SU-DHL-6 (cell line): ENCODE data around the gene PPHLN1.

Experiments used
- EZH2phosphoT487 ChIP-seq: fragments of 200-600 bp; sonication (generic), shearing (Covaris generic); conservative IDR thresholded peaks from 2 replicates; pipeline ENCODE4 v1.6.1; 2018; ENCODE audit warnings: mild to moderate bottlenecking, antibody characterized with exemption, low read length, moderate library complexity, mixed read lengths
- TF ChIP-seq, protein P1 (sequence below): fragments of 200-600 bp; sonication (generic); IDR thresholded peaks from one replicate; pipeline ENCODE4 v1.5.1; 2017; ENCODE audit warnings: antibody characterized with exemption, mild to moderate bottlenecking, low read length, moderate library complexity; ENCODE audit not compliant: insufficient read depth, poor library complexity, severe bottlenecking

DNA sequence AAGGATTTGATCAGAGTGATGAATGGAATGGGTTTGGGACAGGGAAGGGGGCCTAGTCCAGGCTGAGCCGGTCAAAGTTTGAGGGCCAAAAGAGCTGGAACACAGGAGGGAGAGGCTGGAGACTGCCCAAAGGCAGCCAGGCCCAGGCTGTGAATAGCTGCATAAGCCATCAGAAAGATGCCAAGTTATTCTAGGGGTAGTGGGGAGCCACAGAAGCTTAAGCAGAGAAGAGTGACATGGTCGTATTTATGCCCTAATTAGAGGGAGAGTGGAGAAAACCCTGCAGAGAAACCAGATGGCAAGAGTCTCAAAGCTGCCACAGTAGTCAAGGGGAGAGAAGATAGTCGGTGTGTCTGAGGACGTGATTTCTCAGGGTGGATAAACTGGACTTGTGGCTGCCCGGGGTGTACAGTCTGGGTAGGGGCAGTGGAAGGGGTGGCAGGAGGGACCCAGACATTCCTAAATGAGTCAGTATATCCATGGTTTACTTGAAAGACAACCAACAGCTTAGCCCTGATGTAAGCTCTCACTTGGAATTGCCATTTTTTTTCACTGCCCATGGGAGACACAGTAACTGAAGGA lies 164.4 kb downstream of the PPHLN1 start:
- TF ChIP-seq, protein P1, sequence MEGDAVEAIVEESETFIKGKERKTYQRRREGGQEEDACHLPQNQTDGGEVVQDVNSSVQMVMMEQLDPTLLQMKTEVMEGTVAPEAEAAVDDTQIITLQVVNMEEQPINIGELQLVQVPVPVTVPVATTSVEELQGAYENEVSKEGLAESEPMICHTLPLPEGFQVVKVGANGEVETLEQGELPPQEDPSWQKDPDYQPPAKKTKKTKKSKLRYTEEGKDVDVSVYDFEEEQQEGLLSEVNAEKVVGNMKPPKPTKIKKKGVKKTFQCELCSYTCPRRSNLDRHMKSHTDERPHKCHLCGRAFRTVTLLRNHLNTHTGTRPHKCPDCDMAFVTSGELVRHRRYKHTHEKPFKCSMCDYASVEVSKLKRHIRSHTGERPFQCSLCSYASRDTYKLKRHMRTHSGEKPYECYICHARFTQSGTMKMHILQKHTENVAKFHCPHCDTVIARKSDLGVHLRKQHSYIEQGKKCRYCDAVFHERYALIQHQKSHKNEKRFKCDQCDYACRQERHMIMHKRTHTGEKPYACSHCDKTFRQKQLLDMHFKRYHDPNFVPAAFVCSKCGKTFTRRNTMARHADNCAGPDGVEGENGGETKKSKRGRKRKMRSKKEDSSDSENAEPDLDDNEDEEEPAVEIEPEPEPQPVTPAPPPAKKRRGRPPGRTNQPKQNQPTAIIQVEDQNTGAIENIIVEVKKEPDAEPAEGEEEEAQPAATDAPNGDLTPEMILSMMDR: no peak
- TF ChIP-seq EZH2phosphoT487: no peak
